Colonic mucosa (tissue), 4 donors: Measurements from ENCODE around the gene MCF2. TPM values are rescaled to one million over a fixed set of nuclear protein-coding genes. Genes with fewer than 3 reads are reported as not detected.
"Not testable (repeated sequence)": the region's sequence is repeated elsewhere in the genome, so short reads cannot be mapped to it uniquely, and the experiment has no call there.

Source experiments
- DNase-seq: peaks from one replicate; pipeline ENCODE4 v3.0.0-alpha.2; 2020
- H3K27ac ChIP-seq: fragments of 200-600 bp; one replicate; pipeline ENCODE4 v1.8.0; 2021
- H3K27me3 ChIP-seq: fragments of 200-600 bp; one replicate; pipeline ENCODE4 v1.8.0; 2021
- H3K36me3 ChIP-seq: fragments of 200-600 bp; one replicate; pipeline ENCODE4 v1.8.0; 2021
- H3K4me1 ChIP-seq: fragments of 200-600 bp; one replicate; pipeline ENCODE4 v1.8.0; 2021; ENCODE audit warnings: mild to moderate bottlenecking
- H3K4me3 ChIP-seq: fragments of 200-600 bp; one replicate; pipeline ENCODE4 v1.8.0; 2021
- H3K9ac ChIP-seq, 2 donors: one replicate each; pipeline ENCODE4 v1.7.0; 2013; ENCODE audit warnings: control low read depth in 2 of 2, low read depth in 2 of 2, low read length in 2 of 2
- H3K9me3 ChIP-seq: fragments of 200-600 bp; one replicate; pipeline ENCODE4 v1.8.0; 2021
- CTCF ChIP-seq: fragments of 200-600 bp; IDR thresholded peaks from one replicate; pipeline ENCODE4 v1.8.0; 2022; ENCODE audit warnings: antibody characterized with exemption, mild to moderate bottlenecking
- intact Hi-C: fragments of 100-400 bp; cut with DNase I; formaldehyde crosslinking; loops from one replicate; pipeline ENCODE4 v1.14.1; 2022
- total RNA-seq, 2 donors: library from RNA; stranded (reverse); fragmentation: NEBNext Ultra II Directional in 1 of 2; extraction: Animal tissue kit (Norgen Biotek cat#: 25700) in 1 of 2; gene quantifications; one replicate each; pipeline ENCODE4 v1.2.1, GENCODE V29; 2021
- donor health status: healthy.
- donor health status: DM: no; HTN: no; CAD: no.
- donor health status: DM: no; HTN: no; CAD: no.

MCF2 gene
- total RNA-seq, 2 donors from 2014 or later: not detected

GRCh38 chrX:139702658-139703057, 5.3 kb downstream of the MCF2 start:
- no peak for DNase-seq
- intact Hi-C loops: no loop called here
- TF ChIP-seq CTCF: no peak
- no peaks in the 10 kb centered on the region for H3K36me3 ChIP-seq
- no peak overlapping the region for H3K27ac ChIP-seq
- no peak overlapping the region for H3K9ac ChIP-seq
- no peak overlapping the region for H3K4me3 ChIP-seq
- H3K9me3 ChIP-seq: no peaks in the 10 kb centered on the region
- no peaks in the 10 kb centered on the region for H3K27me3 ChIP-seq
- H3K4me1 ChIP-seq: no peaks in the 10 kb centered on the region

GRCh38 chrX:139692908-139693307, 15.1 kb downstream of the MCF2 start:
- intact Hi-C loops: no loop called here
- no peak for DNase-seq
- no peak overlapping the region for H3K9ac ChIP-seq
- no peak overlapping the region for H3K27ac ChIP-seq
- H3K9me3 ChIP-seq: no peaks in the 10 kb centered on the region
- H3K36me3 ChIP-seq: no peaks in the 10 kb centered on the region
- no peaks in the 10 kb centered on the region for H3K4me1 ChIP-seq
- H3K27me3 ChIP-seq: no peaks in the 10 kb centered on the region
- TF ChIP-seq CTCF: no peak
- H3K4me3 ChIP-seq: no peak overlapping the region

- no peaks in the 10 kb centered on the region for H3K4me1 ChIP-seq
- no peak overlapping the region for H3K9ac ChIP-seq
- H3K36me3 ChIP-seq: no peaks in the 10 kb centered on the region
- DNase-seq: no peak
- no peaks in the 10 kb centered on the region for H3K27me3 ChIP-seq
- H3K27ac ChIP-seq: no peak overlapping the region
- H3K4me3 ChIP-seq: no peak overlapping the region
- intact Hi-C loops: no loop called here
- no peaks in the 10 kb centered on the region for H3K9me3 ChIP-seq
- TF ChIP-seq CTCF: no peak
Measured at GRCh38 chrX:139692506-139692849, 15.5 kb downstream of the MCF2 start.

- no peaks in the 10 kb centered on the region for H3K36me3 ChIP-seq
- no peaks in the 10 kb centered on the region for H3K27me3 ChIP-seq
- H3K4me3 ChIP-seq: no peak overlapping the region
- intact Hi-C loops: no loop called here
- H3K9ac ChIP-seq: no peak overlapping the region
- H3K9me3 ChIP-seq: no peaks in the 10 kb centered on the region
- TF ChIP-seq CTCF: no peak
- no peak overlapping the region for H3K27ac ChIP-seq
- no peaks in the 10 kb centered on the region for H3K4me1 ChIP-seq
- DNase-seq: no peak
Measured at GRCh38 chrX:139691843-139692505, 16.0 kb downstream of the MCF2 start.

- Histone ChIP-seq H3K27me3 (no peaks in the 10 kb centered on the region), H3K27ac (no peak overlapping the region), H3K4me3 (no peak overlapping the region), H3K4me1 (no peaks in the 10 kb centered on the region), H3K9ac (no peak overlapping the region), H3K9me3 (no peaks in the 10 kb centered on the region), H3K36me3 (no peaks in the 10 kb centered on the region)
- no peak for TF ChIP-seq CTCF
- intact Hi-C loops: no loop called here
- no peak for DNase-seq
Measured at GRCh38 chrX:139691493-139691842, 16.5 kb downstream of the MCF2 start.

GRCh38 chrX:139685175-139685574, 22.8 kb downstream of the MCF2 start:
- H3K4me3 ChIP-seq, H3K36me3 ChIP-seq, H3K27me3 ChIP-seq, H3K4me1 ChIP-seq, H3K9me3 ChIP-seq, intact Hi-C loops, H3K27ac ChIP-seq, DNase-seq, H3K9ac ChIP-seq: not testable (repeated sequence)
